Measurements from ENCODE around the gene ALPK3. TPM values are rescaled to one million over a fixed set of nuclear protein-coding genes. Genes with fewer than 3 reads are reported as not detected.

Gene ALPK3
- total RNA-seq, 1 experiment from 2014 or later = 16.5 TPM

DNA sequence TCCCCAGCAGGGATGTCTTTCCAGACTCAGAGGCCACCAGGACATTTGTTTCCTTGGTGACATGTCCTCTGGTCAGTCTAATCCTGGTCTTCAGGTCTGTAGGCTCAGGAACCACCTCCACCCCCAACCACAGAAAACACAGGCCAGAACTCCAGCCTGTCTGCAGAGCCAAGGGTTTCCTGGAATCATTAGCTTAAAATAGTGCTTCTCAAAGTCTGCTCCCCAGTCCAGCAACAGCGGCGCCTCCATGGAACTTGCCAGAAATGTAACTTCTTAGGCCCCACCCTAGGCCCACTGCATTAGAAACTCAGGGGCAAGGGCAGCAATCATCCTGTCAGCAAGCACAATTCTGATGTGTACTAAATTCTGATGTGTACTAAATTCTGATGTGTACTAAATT lies 87.3 kb downstream of the ALPK3 start:
- ChIA-PET POLR2A (no interaction called here), CTCF (interaction anchor here (1.2 to 1.3 kb wide), 2 partner anchors 26 kb away, joined by 5 to 7 read pairs; no protein-coding TSS in a partner anchor)
- Mint-ChIP-seq H3K27me3 (ENCODE audit: low read depth) (no peaks in the 10 kb centered on the region), H3K9me3 (peaks cover 7% of the 10 kb centered on the region), H3K27ac (no peak overlapping the region), H3K4me1 (peaks cover 8% of the 10 kb centered on the region), H3K4me3 (no peak overlapping the region), H3K36me3 (no peaks in the 10 kb centered on the region)
- DNase-seq (ENCODE audit: low spot score) (no peak), ATAC-seq (no peak)
- TF ChIP-seq, protein P1, sequence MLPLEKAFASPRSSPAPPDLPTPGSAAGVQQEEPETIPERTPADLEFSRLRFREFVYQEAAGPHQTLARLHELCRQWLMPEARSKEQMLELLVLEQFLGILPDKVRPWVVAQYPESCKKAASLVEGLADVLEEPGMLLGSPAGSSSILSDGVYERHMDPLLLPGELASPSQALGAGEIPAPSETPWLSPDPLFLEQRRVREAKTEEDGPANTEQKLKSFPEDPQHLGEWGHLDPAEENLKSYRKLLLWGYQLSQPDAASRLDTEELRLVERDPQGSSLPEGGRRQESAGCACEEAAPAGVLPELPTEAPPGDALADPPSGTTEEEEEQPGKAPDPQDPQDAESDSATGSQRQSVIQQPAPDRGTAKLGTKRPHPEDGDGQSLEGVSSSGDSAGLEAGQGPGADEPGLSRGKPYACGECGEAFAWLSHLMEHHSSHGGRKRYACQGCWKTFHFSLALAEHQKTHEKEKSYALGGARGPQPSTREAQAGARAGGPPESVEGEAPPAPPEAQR (CRISPR knock-in tag; IDR thresholded peaks at IDR 0.05) = no peak

DNA sequence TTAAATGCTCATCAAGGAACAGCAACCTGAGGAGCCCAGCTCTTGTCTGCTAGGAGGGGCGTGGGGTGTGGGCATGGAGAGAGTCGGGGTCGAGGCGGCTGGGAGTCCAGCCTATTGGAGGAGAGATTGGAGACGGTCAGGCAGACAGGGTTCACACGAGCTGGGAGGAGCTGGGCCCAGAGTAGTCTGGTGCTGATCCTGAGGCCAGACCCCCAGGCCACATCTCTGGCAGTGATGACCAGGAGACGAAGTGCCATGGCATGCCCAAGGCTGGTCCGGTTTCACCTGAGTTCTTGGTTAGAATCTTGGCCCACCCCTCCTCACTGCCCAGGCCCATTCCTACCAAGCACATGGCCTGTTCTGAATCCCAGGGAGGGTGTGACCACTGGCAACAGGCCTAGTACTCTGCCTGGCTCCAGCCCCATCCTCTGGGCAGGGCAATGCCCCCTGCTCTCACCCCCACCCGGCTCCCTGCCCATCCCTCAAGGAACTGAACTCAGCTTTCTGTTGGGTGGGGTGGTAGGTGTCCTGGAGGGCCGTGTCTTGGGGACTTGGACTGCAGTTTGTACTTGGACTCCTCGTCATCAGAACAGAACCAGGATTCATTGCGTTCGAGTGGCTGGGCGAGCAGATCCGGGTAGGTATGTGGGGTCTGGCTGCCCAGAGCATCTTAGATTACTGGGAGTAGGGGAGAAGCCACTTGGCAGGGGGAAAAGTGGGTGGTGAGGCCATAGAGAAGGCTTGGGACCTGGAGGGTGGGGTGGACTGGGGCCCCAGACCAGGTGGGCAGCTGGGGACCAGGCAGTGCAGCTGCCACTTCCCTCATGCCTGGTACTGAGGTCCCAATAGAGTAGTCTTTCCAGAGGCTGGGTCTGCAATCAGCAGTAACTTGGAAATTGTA lies 88.1 kb downstream of the ALPK3 start:
- Mint-ChIP-seq H3K9me3 (peaks cover 7% of the 10 kb centered on the region), H3K4me3 (no peak overlapping the region), H3K36me3 (no peaks in the 10 kb centered on the region), H3K27me3 (ENCODE audit: low read depth) (no peaks in the 10 kb centered on the region), H3K4me1 (peaks cover 8% of the 10 kb centered on the region), H3K27ac (no peak overlapping the region)
- DNase-seq (ENCODE audit: low spot score) = no peak
- ChIA-PET CTCF (interaction anchor here (1.3 kb wide), 1 partner anchor 27 kb away, joined by 5 read pairs; no protein-coding TSS in a partner anchor), POLR2A (no interaction called here)
- no peak for ATAC-seq
- TF ChIP-seq, protein P2, sequence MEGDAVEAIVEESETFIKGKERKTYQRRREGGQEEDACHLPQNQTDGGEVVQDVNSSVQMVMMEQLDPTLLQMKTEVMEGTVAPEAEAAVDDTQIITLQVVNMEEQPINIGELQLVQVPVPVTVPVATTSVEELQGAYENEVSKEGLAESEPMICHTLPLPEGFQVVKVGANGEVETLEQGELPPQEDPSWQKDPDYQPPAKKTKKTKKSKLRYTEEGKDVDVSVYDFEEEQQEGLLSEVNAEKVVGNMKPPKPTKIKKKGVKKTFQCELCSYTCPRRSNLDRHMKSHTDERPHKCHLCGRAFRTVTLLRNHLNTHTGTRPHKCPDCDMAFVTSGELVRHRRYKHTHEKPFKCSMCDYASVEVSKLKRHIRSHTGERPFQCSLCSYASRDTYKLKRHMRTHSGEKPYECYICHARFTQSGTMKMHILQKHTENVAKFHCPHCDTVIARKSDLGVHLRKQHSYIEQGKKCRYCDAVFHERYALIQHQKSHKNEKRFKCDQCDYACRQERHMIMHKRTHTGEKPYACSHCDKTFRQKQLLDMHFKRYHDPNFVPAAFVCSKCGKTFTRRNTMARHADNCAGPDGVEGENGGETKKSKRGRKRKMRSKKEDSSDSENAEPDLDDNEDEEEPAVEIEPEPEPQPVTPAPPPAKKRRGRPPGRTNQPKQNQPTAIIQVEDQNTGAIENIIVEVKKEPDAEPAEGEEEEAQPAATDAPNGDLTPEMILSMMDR (IDR thresholded peaks at IDR 0.05) = no peak
- no peak for TF ChIP-seq ESRRA (CRISPR knock-in tag; IDR thresholded peaks at IDR 0.05; ENCODE audit: borderline replicate concordance)
- TF ChIP-seq, protein P1 (CRISPR knock-in tag; IDR thresholded peaks at IDR 0.05) = no peak

DNA sequence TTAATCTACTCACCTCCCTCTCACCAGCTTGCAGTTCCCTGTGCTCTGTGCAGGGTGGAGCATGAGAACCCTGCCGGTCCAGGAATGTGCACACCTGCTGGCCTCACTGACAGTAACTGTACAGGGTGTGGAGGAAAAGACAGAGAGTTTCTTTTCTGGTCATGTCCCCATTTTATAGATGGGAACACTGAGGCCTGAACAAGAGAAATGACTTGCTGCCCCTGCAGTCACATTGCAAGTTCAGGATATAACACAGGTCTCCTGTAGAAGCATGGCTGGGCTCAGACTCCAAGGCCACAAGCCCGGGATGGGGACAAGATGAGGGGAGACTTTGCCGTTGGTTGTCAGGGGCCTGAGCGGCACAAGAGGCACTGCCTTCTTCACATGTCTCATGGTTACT lies 90.6 kb downstream of the ALPK3 start:
- H3K4me3 Mint-ChIP-seq = no peak overlapping the region
- H3K27ac Mint-ChIP-seq = no peak overlapping the region
- no peak for DNase-seq (ENCODE audit: low spot score)
- H3K36me3 Mint-ChIP-seq = no peaks in the 10 kb centered on the region
- TF ChIP-seq PRRX2 (CRISPR knock-in tag; IDR thresholded peaks at IDR 0.05) (no peak), OVOL2 (CRISPR knock-in tag; IDR thresholded peaks at IDR 0.05; ENCODE audit: borderline replicate concordance) (no peak), JAZF1 (CRISPR knock-in tag; IDR thresholded peaks at IDR 0.05) (no peak), CREM (CRISPR knock-in tag; IDR thresholded peaks at IDR 0.05) (no peak)
- TF ChIP-seq, protein P3, sequence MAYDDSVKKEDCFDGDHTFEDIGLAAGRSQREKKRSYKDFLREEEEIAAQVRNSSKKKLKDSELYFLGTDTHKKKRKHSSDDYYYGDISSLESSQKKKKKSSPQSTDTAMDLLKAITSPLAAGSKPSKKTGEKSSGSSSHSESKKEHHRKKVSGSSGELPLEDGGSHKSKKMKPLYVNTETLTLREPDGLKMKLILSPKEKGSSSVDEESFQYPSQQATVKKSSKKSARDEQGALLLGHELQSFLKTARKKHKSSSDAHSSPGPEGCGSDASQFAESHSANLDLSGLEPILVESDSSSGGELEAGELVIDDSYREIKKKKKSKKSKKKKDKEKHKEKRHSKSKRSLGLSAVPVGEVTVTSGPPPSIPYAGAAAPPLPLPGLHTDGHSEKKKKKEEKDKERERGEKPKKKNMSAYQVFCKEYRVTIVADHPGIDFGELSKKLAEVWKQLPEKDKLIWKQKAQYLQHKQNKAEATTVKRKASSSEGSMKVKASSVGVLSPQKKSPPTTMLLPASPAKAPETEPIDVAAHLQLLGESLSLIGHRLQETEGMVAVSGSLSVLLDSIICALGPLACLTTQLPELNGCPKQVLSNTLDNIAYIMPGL (CRISPR knock-in tag; IDR thresholded peaks at IDR 0.05) = no peak
- TF ChIP-seq, protein P4, sequence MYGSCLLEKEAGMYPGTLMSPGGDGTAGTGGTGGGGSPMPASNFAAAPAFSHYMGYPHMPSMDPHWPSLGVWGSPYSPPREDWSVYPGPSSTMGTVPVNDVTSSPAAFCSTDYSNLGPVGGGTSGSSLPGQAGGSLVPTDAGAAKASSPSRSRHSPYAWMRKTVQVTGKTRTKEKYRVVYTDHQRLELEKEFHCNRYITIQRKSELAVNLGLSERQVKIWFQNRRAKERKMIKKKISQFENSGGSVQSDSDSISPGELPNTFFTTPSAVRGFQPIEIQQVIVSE (CRISPR knock-in tag; IDR thresholded peaks at IDR 0.05; ENCODE audit: borderline replicate concordance) = no peak
- TF ChIP-seq, protein P5, sequence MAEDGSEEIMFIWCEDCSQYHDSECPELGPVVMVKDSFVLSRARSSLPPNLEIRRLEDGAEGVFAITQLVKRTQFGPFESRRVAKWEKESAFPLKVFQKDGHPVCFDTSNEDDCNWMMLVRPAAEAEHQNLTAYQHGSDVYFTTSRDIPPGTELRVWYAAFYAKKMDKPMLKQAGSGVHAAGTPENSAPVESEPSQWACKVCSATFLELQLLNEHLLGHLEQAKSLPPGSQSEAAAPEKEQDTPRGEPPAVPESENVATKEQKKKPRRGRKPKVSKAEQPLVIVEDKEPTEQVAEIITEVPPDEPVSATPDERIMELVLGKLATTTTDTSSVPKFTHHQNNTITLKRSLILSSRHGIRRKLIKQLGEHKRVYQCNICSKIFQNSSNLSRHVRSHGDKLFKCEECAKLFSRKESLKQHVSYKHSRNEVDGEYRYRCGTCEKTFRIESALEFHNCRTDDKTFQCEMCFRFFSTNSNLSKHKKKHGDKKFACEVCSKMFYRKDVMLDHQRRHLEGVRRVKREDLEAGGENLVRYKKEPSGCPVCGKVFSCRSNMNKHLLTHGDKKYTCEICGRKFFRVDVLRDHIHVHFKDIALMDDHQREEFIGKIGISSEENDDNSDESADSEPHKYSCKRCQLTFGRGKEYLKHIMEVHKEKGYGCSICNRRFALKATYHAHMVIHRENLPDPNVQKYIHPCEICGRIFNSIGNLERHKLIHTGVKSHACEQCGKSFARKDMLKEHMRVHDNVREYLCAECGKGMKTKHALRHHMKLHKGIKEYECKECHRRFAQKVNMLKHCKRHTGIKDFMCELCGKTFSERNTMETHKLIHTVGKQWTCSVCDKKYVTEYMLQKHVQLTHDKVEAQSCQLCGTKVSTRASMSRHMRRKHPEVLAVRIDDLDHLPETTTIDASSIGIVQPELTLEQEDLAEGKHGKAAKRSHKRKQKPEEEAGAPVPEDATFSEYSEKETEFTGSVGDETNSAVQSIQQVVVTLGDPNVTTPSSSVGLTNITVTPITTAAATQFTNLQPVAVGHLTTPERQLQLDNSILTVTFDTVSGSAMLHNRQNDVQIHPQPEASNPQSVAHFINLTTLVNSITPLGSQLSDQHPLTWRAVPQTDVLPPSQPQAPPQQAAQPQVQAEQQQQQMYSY (CRISPR knock-in tag; IDR thresholded peaks at IDR 0.05) = no peak
- TF ChIP-seq, protein P6, sequence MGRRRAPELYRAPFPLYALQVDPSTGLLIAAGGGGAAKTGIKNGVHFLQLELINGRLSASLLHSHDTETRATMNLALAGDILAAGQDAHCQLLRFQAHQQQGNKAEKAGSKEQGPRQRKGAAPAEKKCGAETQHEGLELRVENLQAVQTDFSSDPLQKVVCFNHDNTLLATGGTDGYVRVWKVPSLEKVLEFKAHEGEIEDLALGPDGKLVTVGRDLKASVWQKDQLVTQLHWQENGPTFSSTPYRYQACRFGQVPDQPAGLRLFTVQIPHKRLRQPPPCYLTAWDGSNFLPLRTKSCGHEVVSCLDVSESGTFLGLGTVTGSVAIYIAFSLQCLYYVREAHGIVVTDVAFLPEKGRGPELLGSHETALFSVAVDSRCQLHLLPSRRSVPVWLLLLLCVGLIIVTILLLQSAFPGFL (CRISPR knock-in tag; IDR thresholded peaks at IDR 0.05; ENCODE audit: borderline replicate concordance) = no peak
- CTCF ChIA-PET = interaction anchor here (2.5 kb wide), 1 partner anchor 29 kb away, joined by 13 read pairs; no protein-coding TSS in a partner anchor
- no peaks in the 10 kb centered on the region for H3K9me3 Mint-ChIP-seq
- no peaks in the 10 kb centered on the region for H3K27me3 Mint-ChIP-seq (ENCODE audit: low read depth)
- H3K4me1 Mint-ChIP-seq = peaks cover 8% of the 10 kb centered on the region
- no peak for ATAC-seq
- POLR2A ChIA-PET = no interaction called here
